MCF 10A (cell line): ENCODE data around the gene FBXO17. TPM values are rescaled to one million over a fixed set of nuclear protein-coding genes. Genes with fewer than 3 reads are reported as not detected.

Experiments
- BruUV-seq: library from RNA; stranded (reverse); fragments of 400-500 nt; replicated peaks from 2 replicates; lab custom pipeline; 2021; lab: Mats Ljungman, UMichigan
- CTCF ChIA-PET: fragments of 300-600 bp; sonication (Branson Sonifier 250); formaldehyde crosslinking; extraction: SDS; loops from one replicate; lab custom pipeline; 2021; ENCODE audit warnings: antibody characterized with exemption, inconsistent platforms; lab: Yijun Ruan, JAX
- POLR2A ChIA-PET: fragments of 300-600, 350-650 bp; sonication (Branson Sonifier 250); formaldehyde crosslinking; extraction: SDS; loops from one replicate; lab custom pipeline; 2020; ENCODE audit warnings: antibody characterized with exemption, inconsistent platforms; lab: Yijun Ruan, JAX
- DNase-seq: peaks from one replicate; pipeline ENCODE4 v3.0.0-alpha.2; 2018; ENCODE audit not compliant: unreplicated experiment
- H3K27ac Mint-ChIP-seq: one replicate; pipeline ENCODE4 v1.8.0; 2022; ENCODE audit warnings: mild to moderate bottlenecking, low read depth, mixed read lengths; ENCODE audit not compliant: unreplicated experiment
- H3K27me3 Mint-ChIP-seq: one replicate; pipeline ENCODE4 v1.8.0; 2022; ENCODE audit warnings: mixed read lengths; ENCODE audit not compliant: insufficient read depth, unreplicated experiment
- H3K36me3 Mint-ChIP-seq: one replicate; pipeline ENCODE4 v1.8.0; 2022; ENCODE audit warnings: mild to moderate bottlenecking, moderate library complexity, mixed read lengths; ENCODE audit not compliant: insufficient read depth, unreplicated experiment
- H3K4me1 Mint-ChIP-seq: one replicate; pipeline ENCODE4 v1.8.0; 2022; ENCODE audit warnings: mixed read lengths; ENCODE audit not compliant: insufficient read depth, unreplicated experiment
- H3K4me3 Mint-ChIP-seq: one replicate; pipeline ENCODE4 v1.8.0; 2022; ENCODE audit warnings: mild to moderate bottlenecking, moderate library complexity, mixed read lengths; ENCODE audit not compliant: unreplicated experiment
- H3K9me3 Mint-ChIP-seq: one replicate; pipeline ENCODE4 v1.8.0; 2022; ENCODE audit warnings: mixed read lengths; ENCODE audit not compliant: unreplicated experiment
- intact Hi-C: fragments of 100-400 bp; cut with micrococcal nuclease; formaldehyde crosslinking; loops from 2 replicates; pipeline ENCODE4 v1.14.1; 2022
- total RNA-seq: library from RNA; stranded (reverse); gene quantifications from 2 replicates; pipeline ENCODE4 v1.2.3, GENCODE V29; 2022
- TF ChIP-seq, protein P1 (sequence below): fragments of 200-600 bp; IDR thresholded peaks from one replicate; pipeline ENCODE4 v1.8.0; 2022; ENCODE audit warnings: antibody characterized with exemption, mild to moderate bottlenecking; ENCODE audit not compliant: unreplicated experiment

The FBXO17 gene
- total RNA-seq, 1 experiment from 2014 or later = 5.8 TPM

DNA sequence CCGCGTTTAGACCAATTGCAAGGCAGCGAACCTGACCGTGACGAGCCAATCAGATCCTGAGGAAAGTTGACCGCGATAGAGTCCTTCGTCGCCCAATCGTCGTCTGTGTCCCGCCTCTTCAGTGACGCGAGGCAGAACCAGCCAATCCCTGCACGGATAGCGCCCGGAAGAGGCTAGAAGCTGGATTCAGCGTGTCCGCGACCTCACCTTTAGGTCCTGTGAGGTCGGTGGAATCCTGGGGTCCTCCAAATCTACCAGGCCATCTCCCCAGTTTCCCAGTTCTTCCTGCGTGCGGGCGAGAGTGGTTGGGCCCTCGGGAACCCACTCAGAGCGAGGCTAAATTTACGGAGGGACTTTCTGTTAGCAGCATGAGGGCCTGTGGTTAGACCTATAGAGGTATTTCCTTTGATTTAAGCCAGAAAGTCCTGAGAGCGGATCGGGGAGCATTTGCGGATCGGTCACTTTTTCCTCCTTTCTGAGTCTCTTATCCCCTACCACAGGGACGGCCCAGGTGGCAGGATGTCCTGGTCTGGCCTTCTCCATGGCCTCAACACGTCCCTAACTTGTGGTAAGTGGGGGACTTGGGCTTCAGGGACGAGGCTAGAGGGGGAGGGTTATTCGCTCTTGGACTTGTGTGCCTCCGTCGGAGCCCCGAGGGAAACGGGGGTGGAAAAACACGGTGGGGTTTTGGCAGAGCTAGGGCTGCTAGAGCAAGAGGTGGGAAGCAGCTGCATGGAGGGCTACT is 44.6 kb downstream of the FBXO17 start, which contains the start of gene MRPS12:
Gene MRPS12 (plus strand): TSS at position 169 of the 745 bp plus-strand sequence. CDS start 351 bp downstream, at position 520.
- Mint-ChIP-seq H3K9me3 (peaks cover 7% of the 10 kb centered on the region), H3K4me1 (peaks cover 14% of the 10 kb centered on the region), H3K27ac (peak within 1 kb of the TSS; percentile 95), H3K36me3 (peaks cover 24% of the 10 kb centered on the region), H3K4me3 (peak within 1 kb of the TSS; percentile 85), H3K27me3 (no peaks in the 10 kb centered on the region)
- intact Hi-C loops = loop anchor here (1.0 to 10.0 kb wide), 6 partner anchors 30 to 696 kb away; partner anchors contain the start of gene FAM98C
- ChIA-PET CTCF (interaction anchor here (0.6 to 2.3 kb wide), 32 partner anchors 10 to 795 kb away, joined by 3 to 16 read pairs (median 3); partner anchors contain the start of gene FAM98C), POLR2A (interaction anchor here (0.6 to 3.3 kb wide), 37 partner anchors 9 to 685 kb away, joined by 3 to 35 read pairs (median 4); partner anchors contain the start of genes ACTN4, ECH1, EIF3K and FAM98C)
- TF ChIP-seq, protein P1, sequence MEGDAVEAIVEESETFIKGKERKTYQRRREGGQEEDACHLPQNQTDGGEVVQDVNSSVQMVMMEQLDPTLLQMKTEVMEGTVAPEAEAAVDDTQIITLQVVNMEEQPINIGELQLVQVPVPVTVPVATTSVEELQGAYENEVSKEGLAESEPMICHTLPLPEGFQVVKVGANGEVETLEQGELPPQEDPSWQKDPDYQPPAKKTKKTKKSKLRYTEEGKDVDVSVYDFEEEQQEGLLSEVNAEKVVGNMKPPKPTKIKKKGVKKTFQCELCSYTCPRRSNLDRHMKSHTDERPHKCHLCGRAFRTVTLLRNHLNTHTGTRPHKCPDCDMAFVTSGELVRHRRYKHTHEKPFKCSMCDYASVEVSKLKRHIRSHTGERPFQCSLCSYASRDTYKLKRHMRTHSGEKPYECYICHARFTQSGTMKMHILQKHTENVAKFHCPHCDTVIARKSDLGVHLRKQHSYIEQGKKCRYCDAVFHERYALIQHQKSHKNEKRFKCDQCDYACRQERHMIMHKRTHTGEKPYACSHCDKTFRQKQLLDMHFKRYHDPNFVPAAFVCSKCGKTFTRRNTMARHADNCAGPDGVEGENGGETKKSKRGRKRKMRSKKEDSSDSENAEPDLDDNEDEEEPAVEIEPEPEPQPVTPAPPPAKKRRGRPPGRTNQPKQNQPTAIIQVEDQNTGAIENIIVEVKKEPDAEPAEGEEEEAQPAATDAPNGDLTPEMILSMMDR = no peak
- BruUV-seq = TSS peak; percentile 74
- DNase-seq = peak; percentile 100

DNA sequence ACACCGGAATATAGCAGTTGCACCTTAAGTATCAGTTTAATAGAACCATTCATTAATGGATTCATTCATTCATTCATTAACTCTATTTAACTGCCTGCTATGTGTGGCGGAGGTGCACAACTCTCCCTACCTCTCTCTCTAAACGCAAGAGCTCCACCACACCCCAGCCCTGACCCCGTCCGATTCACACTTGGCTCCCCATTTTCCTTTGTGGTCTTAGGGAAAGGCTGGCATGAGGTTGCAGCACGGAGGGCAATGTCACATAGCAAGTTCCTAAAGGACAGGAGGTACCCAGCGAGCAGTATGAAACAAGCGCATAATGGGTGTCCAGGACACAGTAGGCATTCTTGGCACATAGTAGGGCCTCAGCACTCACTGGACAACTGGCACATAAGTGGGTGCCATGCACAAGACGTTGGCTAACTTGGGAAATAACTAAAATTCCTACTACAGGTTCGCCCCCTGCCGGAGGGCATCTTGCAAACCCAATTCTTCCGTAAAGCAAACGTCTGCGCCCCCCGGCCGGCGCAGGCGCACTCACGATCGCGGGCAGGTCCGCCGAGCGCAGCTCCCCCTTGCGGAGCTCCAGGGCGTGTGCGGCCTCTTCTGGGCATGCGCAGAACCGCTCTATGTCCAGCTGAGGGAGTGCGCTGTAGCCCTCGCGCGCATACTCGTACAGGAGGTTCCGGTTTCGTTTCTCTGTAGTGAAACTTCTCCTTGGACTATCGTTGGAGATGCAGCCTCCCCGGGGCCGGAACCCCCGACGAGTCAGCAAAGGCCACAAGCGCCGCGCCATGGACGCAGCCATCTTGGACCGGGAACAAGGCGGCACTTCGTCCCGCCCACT is 45.4 kb downstream of the FBXO17 start, which contains the start of gene SARS2:
Gene SARS2 (minus strand): TSS at position 835 of the 847 bp plus-strand sequence. CDS start 27 bp downstream, at position 808.
- TF ChIP-seq, protein P1 = peak; percentile 95
- Mint-ChIP-seq H3K36me3 (peaks cover 24% of the 10 kb centered on the region), H3K4me1 (peaks cover 14% of the 10 kb centered on the region), H3K9me3 (peaks cover 7% of the 10 kb centered on the region), H3K4me3 (peak within 1 kb of the TSS; percentile 85), H3K27ac (peak within 1 kb of the TSS; percentile 95), H3K27me3 (no peaks in the 10 kb centered on the region)
- intact Hi-C loops = loop anchor here (1.0 to 10.0 kb wide), 6 partner anchors 29 to 695 kb away; partner anchors contain the start of gene FAM98C
- DNase-seq = peak; percentile 93
- ChIA-PET POLR2A (interaction anchor here (0.6 to 3.3 kb wide), 30 partner anchors 10 to 684 kb away, joined by 3 to 35 read pairs (median 5); partner anchors contain the start of genes ACTN4, ECH1, EIF3K and FAM98C), CTCF (interaction anchor here (0.6 to 2.3 kb wide), 43 partner anchors 11 to 795 kb away, joined by 3 to 16 read pairs (median 3); partner anchors contain the start of genes FAM98C and NFKBIB)
- BruUV-seq = no TSS peak

DNA sequence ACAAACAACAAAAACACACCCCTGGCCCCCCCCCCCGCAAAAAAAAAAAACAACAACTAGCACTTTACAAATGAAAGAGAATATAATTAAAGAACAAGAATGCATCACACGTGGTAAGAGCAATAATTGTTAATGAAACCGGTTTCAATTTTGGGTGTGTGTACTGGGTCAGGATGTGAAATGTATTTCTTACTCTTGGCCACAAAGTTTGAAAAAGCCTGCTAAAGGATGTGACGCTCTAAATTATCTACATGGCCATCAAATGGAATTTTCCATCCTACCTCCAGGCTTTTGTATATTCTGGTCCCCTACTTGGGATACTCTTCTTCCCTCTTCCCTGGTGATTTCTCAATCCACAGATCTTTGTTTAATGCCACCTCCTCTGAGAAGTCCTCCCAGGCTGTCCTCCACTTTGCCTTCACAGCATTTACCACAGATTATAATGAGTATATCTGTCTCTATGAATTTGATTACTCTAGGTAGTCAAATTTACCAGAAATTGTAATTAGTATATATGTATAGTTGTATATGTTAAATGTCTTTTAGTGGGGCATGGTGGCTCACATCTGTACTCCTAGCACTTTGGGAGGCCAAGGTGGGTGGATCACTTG is 47.0 kb downstream of the FBXO17 start:
- Mint-ChIP-seq H3K9me3 (no peaks in the 10 kb centered on the region), H3K4me3 (no peak overlapping the region), H3K27me3 (no peaks in the 10 kb centered on the region), H3K27ac (no peak overlapping the region), H3K4me1 (peaks cover 14% of the 10 kb centered on the region), H3K36me3 (peaks cover 23% of the 10 kb centered on the region)
- no TSS peak for BruUV-seq
- DNase-seq = no peak
- TF ChIP-seq, protein P1 = no peak
- ChIA-PET CTCF (interaction anchor here (0.7 to 1.4 kb wide), 3 partner anchors 28 to 526 kb away, joined by 4 to 11 read pairs (median 5); partner anchors contain the start of genes FAM98C and NFKBIB), POLR2A (interaction anchor here (3.3 kb wide), 1 partner anchor 28 kb away, joined by 35 read pairs; the partner anchor contains the start of genes NFKBIB and SIRT2)
- intact Hi-C loops = no loop called here
